GM18507 (cell line): ENCODE measurements around the gene EGR2.

ENCODE experiments used
- DNase-seq: peaks from one replicate; pipeline ENCODE4 v3.0.0; 2011; ENCODE audit warnings: low read depth; ENCODE audit not compliant: insufficient read length; ENCODE audit errors: extremely low spot score
- FAIRE-seq: peaks from 2 replicates; lab custom pipeline; 2011; peaks lifted over from hg19 to GRCh38; lab: Jason Lieb, UNC

Gene EGR2

DNA sequence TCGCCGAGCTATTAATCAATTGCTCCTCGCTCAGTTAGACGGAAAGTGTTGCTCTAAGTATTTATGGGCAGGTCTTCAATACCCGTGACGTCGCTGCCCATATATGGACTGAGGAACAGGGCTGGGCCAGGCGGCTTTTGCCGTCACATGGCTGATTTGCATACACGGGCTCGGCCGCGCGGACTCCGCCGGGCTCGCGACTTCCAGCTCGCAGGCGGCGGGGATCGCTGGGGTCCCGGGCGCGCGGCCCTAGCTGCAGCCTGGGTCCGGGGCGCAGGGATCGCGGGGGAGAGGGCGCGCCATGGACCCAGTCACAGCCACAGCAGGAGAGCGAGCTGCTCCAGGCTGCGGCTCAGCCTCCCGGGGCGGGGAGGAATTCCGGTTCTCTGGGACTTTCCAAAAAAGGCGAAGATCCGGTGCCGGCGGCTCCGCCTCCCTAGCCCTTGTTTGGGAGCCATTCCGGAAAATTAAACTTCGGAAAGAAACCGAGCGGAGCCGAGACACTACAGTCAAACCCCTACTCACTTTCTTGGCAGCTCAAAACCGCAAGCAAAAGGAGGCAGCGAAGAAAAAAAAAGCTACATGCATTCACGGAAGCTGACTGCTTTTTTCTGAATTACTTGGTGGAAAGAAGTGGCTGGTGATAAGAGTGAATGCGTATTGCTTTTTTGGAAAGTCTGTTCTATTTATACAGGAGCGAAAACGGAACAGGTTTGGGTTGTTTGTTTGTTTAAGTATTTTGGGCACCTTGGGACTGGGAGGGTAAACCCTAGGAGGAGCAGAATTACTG lies at the start of gene EGR2:
Gene EGR2 (minus strand): TSS at position 36 of the 790 bp plus-strand sequence. CDS start 337 bp downstream, outside the sequence.
- peak; percentile 100 for FAIRE-seq
- DNase-seq, result peak; percentile 82

GRCh38 chr10:62862447-62862846 lies 46.3 kb upstream of the EGR2 start:
- DNase-seq (no peak), FAIRE-seq (no peak)

- DNase-seq, result no peak
- no peak for FAIRE-seq
Observed at GRCh38 chr10:62861507-62861906, 45.3 kb upstream of the EGR2 start.

DNA sequence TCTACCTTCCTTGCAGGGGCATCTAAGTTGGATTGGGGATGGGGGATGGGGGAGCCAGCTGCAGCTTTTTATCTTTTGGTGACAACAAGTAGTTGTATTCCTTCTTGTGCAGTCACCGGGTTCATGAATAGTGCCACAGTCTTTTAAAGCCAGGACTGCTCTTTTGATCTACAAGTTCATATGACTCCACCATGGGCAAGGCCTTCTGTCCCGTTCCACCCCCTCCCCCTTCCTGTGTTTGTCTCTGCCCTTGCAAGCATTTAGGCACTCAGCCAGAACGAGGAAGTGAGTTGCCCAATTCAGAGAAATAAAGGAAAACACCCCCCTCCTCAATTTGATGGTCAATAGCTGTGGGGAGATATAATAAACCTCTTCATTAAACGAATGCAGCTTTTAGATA lies 44.8 kb upstream of the EGR2 start:
- no peak for FAIRE-seq
- DNase-seq, result no peak

DNA sequence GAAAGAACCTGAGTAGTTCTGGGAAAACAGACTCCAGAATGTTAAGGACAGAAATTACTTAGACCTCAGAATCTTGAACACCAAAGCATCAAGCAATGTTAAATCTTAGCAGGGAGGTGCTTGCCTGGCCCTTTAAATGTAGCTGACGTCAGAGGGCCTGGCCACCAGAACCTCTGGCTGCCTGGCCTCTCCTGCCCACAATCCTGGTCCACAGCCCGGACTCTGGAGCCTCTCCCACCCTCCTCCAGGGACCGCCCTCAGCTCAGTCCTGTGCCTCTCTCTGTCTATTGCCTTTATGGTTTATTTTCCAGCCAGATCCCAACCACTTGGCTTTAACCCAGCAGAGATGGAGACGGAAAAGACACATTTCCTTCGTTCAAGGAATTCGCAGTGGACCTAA lies 42.2 kb upstream of the EGR2 start:
- DNase-seq, result no peak
- FAIRE-seq, result no peak

- FAIRE-seq (peak; percentile 50), DNase-seq (no peak)
Observed at GRCh38 chr10:62856021-62856420, 39.9 kb upstream of the EGR2 start.

DNA sequence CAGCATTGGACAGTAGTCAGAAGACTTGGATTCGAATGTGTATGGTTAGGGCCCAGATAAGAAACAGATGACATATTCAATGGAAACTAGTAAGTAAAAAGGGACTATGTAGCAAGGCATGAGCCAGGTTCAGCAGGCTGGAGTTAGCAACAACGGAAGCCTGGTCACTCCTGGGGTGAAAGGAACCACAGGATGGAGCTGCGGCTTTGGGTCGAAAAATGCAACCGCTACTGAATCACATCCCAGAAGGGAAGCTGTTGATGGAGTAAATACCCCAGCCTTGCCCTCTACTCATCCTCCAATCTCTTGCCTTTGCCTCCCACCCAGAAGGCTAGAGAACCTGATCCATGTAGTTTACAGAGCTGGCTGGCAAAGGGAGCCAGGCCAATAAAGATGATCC lies 37.5 kb upstream of the EGR2 start:
- FAIRE-seq (peak; percentile 21), DNase-seq (no peak)

DNA sequence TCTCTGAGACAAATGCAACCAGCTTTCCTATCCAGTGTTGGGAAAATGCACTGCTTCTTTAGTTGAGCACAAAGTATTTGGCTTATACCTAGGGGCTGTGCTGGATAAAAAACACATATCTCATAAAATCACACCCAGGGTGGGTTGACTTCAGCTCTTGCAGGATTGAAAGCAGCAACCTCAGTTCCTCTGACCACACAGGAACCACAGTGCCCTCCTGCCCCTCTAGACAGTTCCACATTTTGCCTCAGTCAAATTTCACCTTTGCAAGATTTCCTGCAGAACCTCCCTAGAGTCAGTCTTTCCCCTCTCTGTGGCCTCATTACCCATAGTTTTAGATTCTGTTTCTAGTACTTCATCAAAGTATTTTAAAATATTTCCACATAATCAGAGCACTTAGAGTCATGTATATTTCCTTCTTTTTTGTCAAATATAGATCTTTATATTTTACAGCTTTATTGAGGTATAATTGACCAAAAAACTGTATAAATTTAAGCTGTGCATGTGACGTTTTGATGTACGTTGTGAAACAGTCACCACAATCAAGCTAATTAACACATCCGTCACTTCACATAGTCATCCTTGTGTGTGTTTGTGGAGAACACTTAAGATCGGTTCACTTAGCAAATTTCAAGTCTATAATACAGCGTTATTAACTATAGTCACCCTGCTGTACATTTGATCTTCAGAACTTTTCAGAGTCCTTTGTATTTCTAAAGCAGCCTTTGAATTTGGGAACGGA lies 37.0 kb upstream of the EGR2 start:
- no peak for DNase-seq

GRCh38 chr10:62851442-62851841 lies 35.3 kb upstream of the EGR2 start:
- DNase-seq, result no peak
- FAIRE-seq, result peak; percentile 69

More for the DNA sequence above, 37.0 kb upstream of the EGR2 start:
- FAIRE-seq, result peak; percentile 95

GRCh38 chr10:62850646-62851045 lies 34.5 kb upstream of the EGR2 start:
- DNase-seq (no peak), FAIRE-seq (peak; percentile 49)

- FAIRE-seq (no peak), DNase-seq (no peak)
Observed at GRCh38 chr10:62847433-62847832, 31.3 kb upstream of the EGR2 start.

- FAIRE-seq, result no peak
- DNase-seq, result no peak
Observed at GRCh38 chr10:62844280-62845011, 28.3 kb upstream of the EGR2 start.

- no peak for FAIRE-seq
- no peak for DNase-seq
Observed at GRCh38 chr10:62843600-62843999, 27.4 kb upstream of the EGR2 start.

DNA sequence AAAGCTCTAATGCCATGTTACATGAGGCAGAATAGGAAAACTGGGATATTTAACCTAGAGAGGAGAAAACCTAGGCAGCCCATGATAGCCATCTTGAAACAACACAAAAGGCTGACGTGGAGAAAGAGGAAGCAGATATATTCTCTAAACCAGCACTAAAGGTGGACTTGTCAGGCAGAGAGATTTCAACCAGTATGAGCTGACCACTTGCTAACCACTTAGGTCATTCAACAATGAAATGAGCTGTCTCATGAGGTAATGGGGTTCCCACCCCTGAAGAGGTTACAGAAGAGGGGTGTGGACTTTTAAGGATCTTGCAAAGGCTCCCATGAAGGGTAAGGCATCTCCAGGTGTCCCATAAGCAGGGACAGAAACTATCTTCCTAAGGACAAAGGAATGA lies 26.8 kb upstream of the EGR2 start:
- no peak for DNase-seq
- FAIRE-seq, result peak; percentile 75

GRCh38 chr10:62839590-62839989 lies 23.4 kb upstream of the EGR2 start:
- DNase-seq (no peak), FAIRE-seq (no peak)

GRCh38 chr10:62831346-62831745 lies 15.2 kb upstream of the EGR2 start:
- no peak for DNase-seq

GRCh38 chr10:62830679-62831078 lies 14.5 kb upstream of the EGR2 start:
- DNase-seq (no peak), FAIRE-seq (no peak)

More at GRCh38 chr10:62831346-62831745, 15.2 kb upstream of the EGR2 start:
- FAIRE-seq, result peak; percentile 31

DNA sequence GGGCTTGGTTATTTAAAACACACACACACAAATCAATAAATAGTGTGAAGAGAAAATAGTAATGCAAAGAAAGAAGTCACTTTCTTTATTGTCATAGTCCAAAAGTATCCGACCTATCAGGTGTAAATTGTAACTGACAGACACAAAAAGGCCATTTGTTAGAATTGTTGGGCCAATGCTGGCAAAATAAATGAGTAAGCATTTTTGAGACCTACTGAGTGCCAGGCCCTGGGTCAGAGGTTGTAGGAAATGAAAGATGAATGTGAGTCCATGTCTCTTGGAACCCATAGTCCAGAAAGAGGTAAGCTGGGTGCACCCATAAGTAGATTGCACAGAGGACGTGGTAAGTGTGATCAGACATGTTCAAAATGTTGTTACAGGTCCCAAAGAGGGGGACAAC lies 13.5 kb upstream of the EGR2 start:
- FAIRE-seq, result no peak
- no peak for DNase-seq

- FAIRE-seq (no peak), DNase-seq (no peak)
Observed at GRCh38 chr10:62826273-62826672, 10.1 kb upstream of the EGR2 start.

DNA sequence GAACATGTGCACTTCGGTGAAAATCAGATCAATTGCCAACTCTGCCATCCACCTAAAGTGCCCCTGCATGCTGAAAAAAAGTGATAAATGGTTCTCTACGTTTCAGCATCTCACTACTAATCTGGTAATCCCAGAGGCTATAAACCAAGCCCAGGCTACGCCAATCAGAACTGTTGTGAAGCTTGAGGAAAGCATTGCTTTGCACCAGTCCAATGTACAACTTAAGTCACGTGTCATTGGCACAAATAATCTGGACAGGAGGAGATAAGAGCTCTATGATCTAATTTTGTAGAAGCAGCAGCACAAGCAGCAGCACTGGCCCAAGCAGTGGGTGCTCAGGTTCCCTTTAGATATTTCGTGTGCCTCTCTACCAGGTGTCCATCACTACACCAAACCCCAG lies 4.4 kb upstream of the EGR2 start:
- no peak for DNase-seq
- no peak for FAIRE-seq
